Prostate gland (tissue), 2 donors: ENCODE data around the gene TPGS1. TPM values are rescaled to one million over a fixed set of nuclear protein-coding genes. Genes with fewer than 3 reads are reported as not detected.

Source experiments
- DNase-seq: peaks from one replicate; pipeline ENCODE4 v3.0.0-alpha.2; 2019; ENCODE audit warnings: low spot score
- H3K27ac ChIP-seq, 2 donors: fragments of 200-600 bp; sonication (generic); 2 replicates each; pipeline ENCODE4 v1.5.1; 2017 to 2019
- H3K27me3 ChIP-seq: fragments of 200-600 bp; sonication (generic); replicated peaks from 2 replicates; pipeline ENCODE4 v1.5.1; 2019; ENCODE audit not compliant: insufficient read depth
- H3K36me3 ChIP-seq, 2 donors: fragments of 200-600 bp; sonication (generic); 1 replicate in 1 of 2; 2 replicates in 1 of 2; pipeline versions ENCODE4 v1.5.1 to v1.8.1; 2017 to 2019
- H3K4me1 ChIP-seq: fragments of 200-600 bp; sonication (generic); replicated peaks from 2 replicates; pipeline ENCODE4 v1.5.1; 2019
- H3K4me3 ChIP-seq, 2 donors: fragments of 200-600 bp; sonication (generic); 2 replicates each; pipeline ENCODE4 v1.5.1; 2017 to 2019
- H3K9me3 ChIP-seq: fragments of 200-600 bp; sonication (generic); 2 replicates; pipeline ENCODE4 v1.5.1; 2017
- POLR2A ChIP-seq: fragments of 450-650 bp; IDR thresholded peaks from one replicate; pipeline ENCODE4 v1.6.1; 2016; ENCODE audit warnings: antibody characterized with exemption, mild to moderate bottlenecking
- POLR2AphosphoS5 ChIP-seq: sonication (generic); formaldehyde crosslinking; IDR thresholded peaks from one replicate; pipeline ENCODE4 v1.6.1; 2017; ENCODE audit warnings: antibody characterized with exemption
- WGBS: methylation state at CpG from one replicate; pipeline ENCODE4 v1.1.5; 2018; 5-methylcytosine and 5-hydroxymethylcytosine counted together
- intact Hi-C: fragments of 100-400 bp; cut with DNase I; formaldehyde crosslinking; loops from one replicate; pipeline ENCODE4 v1.14.2; 2022
- total RNA-seq, 2 donors: library from RNA; depleted of rRNA; stranded (reverse); fragments of >200 nt; gene quantifications; one replicate each; pipeline ENCODE4 v1.1.0, GENCODE V29; 2016
- TF ChIP-seq, protein P1 (sequence below), 4 experiments: fragments of 200-600 bp in 2 of 4; fragments of 450-650 bp in 2 of 4; sonication (generic) in 2 of 4; IDR thresholded peaks; 1 replicate in 3 of 4; 2 replicates in 1 of 4; pipeline ENCODE4 v1.5.1; 2016 to 2019; ENCODE audit warnings: antibody characterized with exemption in 4 of 4, mild to moderate bottlenecking in 2 of 4, moderate library complexity in 2 of 4

Gene TPGS1
- total RNA-seq, 2 donors from 2014 or later: 90.0 to 94.9 TPM

DNA sequence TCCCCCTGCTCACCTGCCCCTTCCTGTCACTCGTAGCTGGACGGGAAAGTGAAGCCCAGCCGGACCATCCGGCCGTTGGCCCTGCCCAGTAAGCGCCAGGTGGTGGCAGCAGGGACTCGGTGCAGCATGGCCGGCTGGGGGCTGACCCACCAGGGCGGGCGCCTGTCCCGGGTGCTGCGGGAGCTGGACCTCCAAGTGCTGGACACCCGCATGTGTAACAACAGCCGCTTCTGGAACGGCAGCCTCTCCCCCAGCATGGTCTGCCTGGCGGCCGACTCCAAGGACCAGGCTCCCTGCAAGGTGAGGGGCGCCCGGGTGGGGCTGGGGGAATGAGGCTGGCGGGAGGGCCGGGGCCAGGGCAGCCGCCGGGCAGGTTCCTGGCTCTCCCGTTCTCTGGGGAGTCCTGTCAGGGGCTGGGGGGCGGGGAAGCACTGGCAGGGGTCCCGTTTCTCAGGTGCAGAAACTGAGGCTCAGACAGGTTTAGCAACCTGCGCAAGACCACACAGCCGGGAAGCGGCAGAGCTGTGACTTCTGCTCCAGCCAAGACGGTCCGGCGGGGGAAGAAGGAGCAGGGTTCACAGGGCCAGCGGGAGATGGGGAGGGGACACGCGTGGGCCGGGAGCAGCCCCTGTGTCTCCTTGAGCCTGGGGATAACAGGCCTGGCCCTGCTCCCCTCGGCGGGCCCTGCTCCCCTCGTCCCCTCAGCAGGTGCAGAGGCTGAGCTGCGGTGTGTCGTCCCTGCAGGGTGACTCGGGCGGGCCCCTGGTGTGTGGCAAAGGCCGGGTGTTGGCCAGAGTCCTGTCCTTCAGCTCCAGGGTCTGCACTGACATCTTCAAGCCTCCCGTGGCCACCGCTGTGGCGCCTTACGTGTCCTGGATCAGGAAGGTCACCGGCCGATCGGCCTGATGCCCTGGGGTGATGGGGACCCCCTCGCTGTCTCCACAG is 41.9 kb downstream of the TPGS1 start:
- H3K36me3 ChIP-seq: no peaks in the 10 kb centered on the region
- TF ChIP-seq POLR2AphosphoS5: no peak
- no peak for TF ChIP-seq POLR2A
- TF ChIP-seq, protein P1, sequence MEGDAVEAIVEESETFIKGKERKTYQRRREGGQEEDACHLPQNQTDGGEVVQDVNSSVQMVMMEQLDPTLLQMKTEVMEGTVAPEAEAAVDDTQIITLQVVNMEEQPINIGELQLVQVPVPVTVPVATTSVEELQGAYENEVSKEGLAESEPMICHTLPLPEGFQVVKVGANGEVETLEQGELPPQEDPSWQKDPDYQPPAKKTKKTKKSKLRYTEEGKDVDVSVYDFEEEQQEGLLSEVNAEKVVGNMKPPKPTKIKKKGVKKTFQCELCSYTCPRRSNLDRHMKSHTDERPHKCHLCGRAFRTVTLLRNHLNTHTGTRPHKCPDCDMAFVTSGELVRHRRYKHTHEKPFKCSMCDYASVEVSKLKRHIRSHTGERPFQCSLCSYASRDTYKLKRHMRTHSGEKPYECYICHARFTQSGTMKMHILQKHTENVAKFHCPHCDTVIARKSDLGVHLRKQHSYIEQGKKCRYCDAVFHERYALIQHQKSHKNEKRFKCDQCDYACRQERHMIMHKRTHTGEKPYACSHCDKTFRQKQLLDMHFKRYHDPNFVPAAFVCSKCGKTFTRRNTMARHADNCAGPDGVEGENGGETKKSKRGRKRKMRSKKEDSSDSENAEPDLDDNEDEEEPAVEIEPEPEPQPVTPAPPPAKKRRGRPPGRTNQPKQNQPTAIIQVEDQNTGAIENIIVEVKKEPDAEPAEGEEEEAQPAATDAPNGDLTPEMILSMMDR (IDR thresholded peaks at IDR 0.05): no peak
- no peak for DNase-seq
- H3K9me3 ChIP-seq: no peaks in the 10 kb centered on the region
- no peaks in the 10 kb centered on the region for H3K27me3 ChIP-seq
- no peaks in the 10 kb centered on the region for H3K4me1 ChIP-seq
- no peak overlapping the region for H3K27ac ChIP-seq
- intact Hi-C loops: no loop called here
- no peak overlapping the region for H3K4me3 ChIP-seq
- WGBS: 75% methylated on average over 43 of the region's 52 CpGs

DNA sequence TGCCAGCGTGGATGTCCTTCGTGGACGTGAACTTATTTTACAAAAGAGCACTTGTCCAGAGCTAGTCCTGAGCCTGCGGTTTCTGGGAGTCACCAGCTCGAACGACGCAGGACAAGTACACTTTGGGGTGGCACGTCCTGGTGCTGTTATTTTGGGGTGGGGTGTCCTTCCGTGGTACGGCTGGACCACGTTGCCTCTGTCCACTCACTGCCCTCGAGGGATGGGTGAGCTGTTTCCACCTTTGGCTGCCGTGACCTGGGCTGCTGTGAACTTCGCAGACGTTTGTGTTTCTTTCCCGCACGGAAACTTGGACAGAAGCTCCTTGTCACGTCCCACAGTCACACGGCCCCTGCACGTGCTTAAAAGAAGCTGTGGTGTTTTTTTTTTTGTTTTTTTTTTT is 47.5 kb downstream of the TPGS1 start:
- intact Hi-C loops: no loop called here
- Histone ChIP-seq H3K27ac (no peak overlapping the region), H3K27me3 (no peaks in the 10 kb centered on the region), H3K9me3 (no peaks in the 10 kb centered on the region), H3K4me1 (no peaks in the 10 kb centered on the region), H3K4me3 (no peak overlapping the region), H3K36me3 (no peaks in the 10 kb centered on the region)
- 74% methylated on average over 20 of the region's 20 CpGs for WGBS
- TF ChIP-seq, protein P1 (IDR thresholded peaks at IDR 0.05): no peak
- no peak for TF ChIP-seq POLR2AphosphoS5
- no peak for TF ChIP-seq POLR2A
- DNase-seq: no peak

- H3K27me3 ChIP-seq: no peaks in the 10 kb centered on the region
- no peaks in the 10 kb centered on the region for H3K9me3 ChIP-seq
- 94% methylated on average over 14 of the region's 14 CpGs for WGBS
- H3K4me1 ChIP-seq: no peaks in the 10 kb centered on the region
- no peaks in the 10 kb centered on the region for H3K36me3 ChIP-seq
- H3K4me3 ChIP-seq: no peak overlapping the region
- no peak for DNase-seq
- intact Hi-C loops: no loop called here
- H3K27ac ChIP-seq: no peak overlapping the region
- TF ChIP-seq, protein P1 (IDR thresholded peaks at IDR 0.05): no peak
- TF ChIP-seq POLR2A: no peak
- no peak for TF ChIP-seq POLR2AphosphoS5
Observed at GRCh38 chr19:555474-555808, 48.1 kb downstream of the TPGS1 start.

DNA sequence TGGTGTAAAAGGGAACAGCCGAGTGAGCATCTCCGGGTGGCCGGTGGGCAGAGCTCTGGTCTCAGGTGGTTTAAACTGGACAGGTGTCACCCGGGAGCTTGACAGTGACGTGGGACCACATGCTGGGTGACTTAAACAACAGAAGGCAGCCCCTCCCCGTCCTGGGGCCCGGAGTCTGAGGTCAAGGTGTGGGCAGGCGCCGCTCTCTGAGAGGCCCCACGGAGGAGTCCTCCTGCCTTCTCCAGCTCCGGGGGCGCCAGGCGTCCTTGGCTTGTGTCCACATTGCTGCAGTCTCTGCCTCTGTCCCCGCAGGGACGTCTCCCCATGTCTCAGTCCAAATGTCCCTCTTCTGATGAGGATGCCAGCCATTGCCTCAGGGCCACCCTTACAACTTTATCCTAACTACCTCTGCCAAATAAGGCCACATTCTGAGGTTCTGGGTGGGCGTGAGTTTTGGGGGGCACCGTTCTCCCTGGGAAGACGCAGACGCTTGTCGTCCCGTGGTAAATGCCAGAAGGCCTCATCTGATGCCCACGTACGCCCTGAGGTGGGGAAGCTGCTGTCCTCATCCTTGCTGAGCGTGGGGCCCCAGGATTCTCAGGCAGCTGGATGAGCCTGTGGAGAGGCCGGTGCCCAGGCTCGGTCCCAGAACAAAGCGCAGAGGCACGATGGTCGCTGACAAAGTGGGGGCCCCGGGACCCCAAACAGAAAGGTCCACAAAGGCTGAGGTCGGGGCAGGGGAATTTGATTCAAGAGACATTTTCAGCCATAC is 49.5 kb downstream of the TPGS1 start:
- intact Hi-C loops: no loop called here
- WGBS: 75% methylated on average over 31 of the region's 31 CpGs
- DNase-seq: no peak
- Histone ChIP-seq H3K36me3 (no peaks in the 10 kb centered on the region), H3K27ac (no peak overlapping the region), H3K4me1 (no peaks in the 10 kb centered on the region), H3K27me3 (no peaks in the 10 kb centered on the region), H3K4me3 (no peak overlapping the region), H3K9me3 (no peaks in the 10 kb centered on the region)
- TF ChIP-seq, protein P1 (IDR thresholded peaks at IDR 0.05): no peak
- TF ChIP-seq POLR2AphosphoS5 (no peak), POLR2A (no peak)
